Small intestine (tissue), 7 donors: ENCODE measurements around the gene NINJ2. TPM values are rescaled to one million over a fixed set of nuclear protein-coding genes. Genes with fewer than 3 reads are reported as not detected.

Experiments used
- DNase-seq, 2 donors: peaks; one replicate each; pipeline versions ENCODE4 v3.0.0 to v3.0.0-alpha.2; 2013
- FAIRE-seq: peaks from 2 replicates; lab custom pipeline; 2012; peaks lifted over from hg19 to GRCh38; lab: Jason Lieb, UNC
- H3K27ac ChIP-seq, 3 donors: one replicate each; pipeline ENCODE4 v1.5.1; 2013; ENCODE audit warnings: low read length in 2 of 3, mild to moderate bottlenecking in 2 of 3, control low read depth in 1 of 3, inconsistent platforms in 1 of 3, low read depth in 1 of 3, moderate library complexity in 1 of 3
- H3K27me3 ChIP-seq, 3 donors: one replicate each; pipeline ENCODE4 v1.6.1; 2013; ENCODE audit warnings: low read length in 3 of 3, inconsistent platforms in 1 of 3; ENCODE audit not compliant: control insufficient read depth in 3 of 3, insufficient read depth in 3 of 3
- H3K36me3 ChIP-seq, 3 donors: one replicate each; pipeline ENCODE4 v1.6.1; 2013; ENCODE audit warnings: low read length in 3 of 3, inconsistent platforms in 1 of 3, low read depth in 1 of 3, mild to moderate bottlenecking in 1 of 3, moderate library complexity in 1 of 3; ENCODE audit not compliant: control insufficient read depth in 3 of 3, insufficient read depth in 2 of 3
- H3K4me1 ChIP-seq, 3 donors: one replicate each; pipeline ENCODE4 v1.6.1; 2013; ENCODE audit warnings: low read length in 2 of 3, inconsistent platforms in 1 of 3, low read depth in 1 of 3, mild to moderate bottlenecking in 1 of 3, moderate library complexity in 1 of 3; ENCODE audit not compliant: control insufficient read depth in 3 of 3, insufficient read depth in 2 of 3
- H3K4me3 ChIP-seq, 3 donors: one replicate each; pipeline ENCODE4 v1.5.1; 2013; ENCODE audit warnings: low read length in 3 of 3, control low read depth in 1 of 3, inconsistent platforms in 1 of 3, low read depth in 1 of 3, mild to moderate bottlenecking in 1 of 3, moderate library complexity in 1 of 3
- H3K9me3 ChIP-seq, 2 donors: one replicate each; pipeline ENCODE4 v1.6.1; 2013; ENCODE audit warnings: low read depth in 1 of 2, low read length in 1 of 2; ENCODE audit not compliant: control insufficient read depth in 2 of 2, insufficient read depth in 1 of 2
- WGBS, 3 donors: extraction: QIAGEN DNeasy Blood & Tissue Kit; methylation state at CpG; one replicate each; pipeline ENCODE4 v1.1.7; 2013; 5-methylcytosine and 5-hydroxymethylcytosine counted together
- polyA plus RNA-seq, 4 donors: library from polyadenylated mRNA; stranded (reverse) in 3 of 4; unstranded in 1 of 4; fragments of 200-250 nt in 3 of 4; fragments of 120-200 nt in 1 of 4; gene quantifications; one replicate each; pipeline versions ENCODE4 v1.2.1 to v1.2.3, GENCODE V29; 2013
- donor health status: healthy with polysubstance abuse.
- donor health status: control.
- donor health status: control.
- donor health status: Bipolar disorder and iron deficiency.
- donor health status: healthy.

NINJ2 gene
- polyA plus RNA-seq, 4 donors, result 0.67 to 8.1 (median 3.8) TPM

DNA sequence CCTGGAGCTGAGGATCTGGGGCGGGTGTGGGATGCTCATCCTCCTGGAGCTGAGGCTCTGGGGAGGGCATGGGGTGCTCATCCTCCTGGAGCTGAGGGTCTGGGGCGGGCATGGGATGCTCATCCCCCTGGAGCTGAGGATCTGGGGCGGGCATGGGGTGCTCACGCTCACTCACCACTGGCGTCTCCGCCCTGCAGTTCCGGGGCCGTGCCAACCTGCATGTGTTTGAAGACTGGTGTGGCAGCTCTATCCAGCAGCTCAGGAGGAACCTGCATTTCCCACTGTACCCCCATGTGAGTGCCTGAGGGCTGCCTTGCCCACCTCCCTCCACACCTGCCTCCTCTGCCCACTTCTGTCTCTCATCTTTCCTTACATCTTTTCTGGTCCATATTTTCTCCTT is 119.1 kb downstream of the NINJ2 start:
- DNase-seq (no peak), FAIRE-seq (no peak)
- Histone ChIP-seq H3K4me1 (peaks cover 0 to 2% (median 0%) of the 10 kb centered on the region in 3 donors), H3K9me3 (no peaks in the 10 kb centered on the region), H3K36me3 (peaks cover 0 to 5% (median 0%) of the 10 kb centered on the region in 3 donors), H3K4me3 (no peak overlapping the region), H3K27me3 (no peaks in the 10 kb centered on the region), H3K27ac (no peak overlapping the region)
- 86 to 95% (median 94%) methylated on average over 7 to 8 of the region's 8 CpGs for WGBS, 3 donors

DNA sequence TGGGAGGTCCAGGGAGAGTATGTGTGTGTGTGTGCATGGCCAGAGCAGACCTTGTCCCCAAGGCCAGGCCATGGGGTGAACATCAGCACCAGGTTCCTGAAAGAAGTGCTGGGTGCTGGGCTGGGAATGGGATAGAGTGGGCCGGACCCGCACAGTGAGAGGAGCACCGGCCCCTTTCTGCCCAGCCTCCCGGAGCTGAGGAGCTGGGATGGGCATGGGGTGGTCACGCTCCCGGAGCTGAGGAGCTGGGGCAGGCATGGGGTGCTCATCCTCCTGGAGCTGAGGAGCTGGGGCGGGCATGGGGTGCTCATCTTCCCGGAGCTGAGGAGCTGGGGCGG is 120.2 kb downstream of the NINJ2 start:
- H3K27me3 ChIP-seq, result no peaks in the 10 kb centered on the region
- no peak for FAIRE-seq
- no peak overlapping the region for H3K4me3 ChIP-seq
- H3K4me1 ChIP-seq, result peaks cover 0 to 4% (median 0%) of the 10 kb centered on the region in 3 donors
- peaks cover 0 to 5% (median 0%) of the 10 kb centered on the region in 3 donors for H3K36me3 ChIP-seq
- WGBS, 3 donors, result 83 to 86% (median 84%) methylated on average over 6 to 8 of the region's 9 CpGs
- no peaks in the 10 kb centered on the region for H3K9me3 ChIP-seq
- no peak overlapping the region for H3K27ac ChIP-seq
- no peak for DNase-seq

DNA sequence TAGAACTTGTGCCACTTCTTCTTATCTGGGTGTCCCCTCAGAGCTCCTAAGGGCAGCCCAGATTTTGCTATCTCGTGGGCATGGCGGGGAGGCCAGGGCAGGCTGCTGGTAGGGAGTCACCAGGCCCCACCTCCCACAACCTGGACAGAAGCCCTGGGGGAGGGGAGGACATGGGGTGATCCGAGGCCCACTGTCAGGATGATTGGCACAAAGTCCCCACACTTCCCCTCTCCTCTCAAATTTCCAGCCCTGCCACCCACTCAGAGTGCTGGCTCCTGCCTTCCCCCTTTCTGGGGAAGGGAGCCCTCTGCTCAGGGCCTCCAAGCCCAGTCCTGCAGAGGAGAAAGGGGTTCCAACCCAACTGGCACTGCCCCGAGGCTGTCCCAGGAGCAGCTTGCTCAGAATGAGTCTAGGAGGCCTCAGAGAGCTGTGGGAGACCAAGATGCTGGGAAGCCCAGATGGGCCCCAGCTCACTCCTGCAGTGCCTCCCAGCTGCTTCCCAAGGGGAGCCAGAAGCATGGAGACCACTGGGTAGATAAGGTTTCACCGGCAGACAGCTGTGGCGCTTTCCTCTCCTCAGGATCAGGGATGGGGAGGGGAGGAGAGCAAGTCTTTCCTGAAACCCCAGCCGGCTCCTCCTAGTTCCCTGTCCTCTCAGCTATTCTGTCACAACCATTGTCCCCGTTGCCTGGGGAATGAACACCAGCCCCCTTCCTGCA is 120.7 kb downstream of the NINJ2 start:
- H3K27me3 ChIP-seq, result no peaks in the 10 kb centered on the region
- H3K4me3 ChIP-seq, result no peak overlapping the region
- FAIRE-seq, result no peak
- peaks cover 0 to 5% (median 0%) of the 10 kb centered on the region in 3 donors for H3K36me3 ChIP-seq
- DNase-seq, result no peak
- WGBS, 3 donors, result 68 to 73% (median 69%) methylated on average over 7 to 8 of the region's 8 CpGs
- peaks cover 0 to 4% (median 2%) of the 10 kb centered on the region in 3 donors for H3K4me1 ChIP-seq
- no peak overlapping the region for H3K27ac ChIP-seq
- H3K9me3 ChIP-seq, result no peaks in the 10 kb centered on the region

DNA sequence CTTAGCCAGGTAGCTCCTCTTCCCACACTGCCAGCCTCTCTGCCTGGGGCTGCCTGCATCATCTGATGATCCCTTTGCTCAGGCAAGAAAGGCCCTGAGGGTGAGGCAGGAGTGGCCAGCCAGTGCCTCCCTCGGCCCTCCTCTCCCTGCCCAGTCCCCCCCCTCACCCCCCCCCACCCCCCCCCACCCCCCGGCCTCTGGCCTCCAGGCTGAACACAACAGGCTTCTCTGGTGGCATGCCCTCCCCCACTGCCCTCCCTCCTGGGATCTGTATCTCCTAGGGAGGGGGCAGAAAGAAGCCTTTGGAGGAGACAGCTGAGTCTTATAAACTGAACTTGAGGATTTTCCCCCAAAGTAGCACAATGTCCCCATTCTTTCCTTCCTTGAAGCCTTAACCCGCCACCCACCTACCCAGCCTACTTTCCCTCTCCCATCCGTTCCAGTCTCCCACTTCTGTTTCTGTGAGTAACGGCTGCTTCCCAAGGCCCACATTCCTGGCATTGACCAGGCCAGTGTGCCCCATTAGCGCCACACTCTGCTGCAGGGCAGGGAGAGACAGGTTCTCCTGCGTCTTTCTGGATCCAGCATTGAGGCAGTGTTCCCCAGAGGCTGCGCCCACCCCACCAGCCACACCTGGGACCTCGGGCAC is 121.4 kb downstream of the NINJ2 start:
- H3K36me3 ChIP-seq, result peaks cover 0 to 5% (median 0%) of the 10 kb centered on the region in 3 donors
- no peaks in the 10 kb centered on the region for H3K27me3 ChIP-seq
- no peak for DNase-seq
- H3K4me1 ChIP-seq, result peaks cover 0 to 4% (median 2%) of the 10 kb centered on the region in 3 donors
- 76 to 89% (median 83%) methylated on average over 7 to 8 of the region's 9 CpGs for WGBS, 3 donors
- H3K9me3 ChIP-seq, result no peaks in the 10 kb centered on the region
- H3K27ac ChIP-seq, result no peak overlapping the region
- no peak overlapping the region for H3K4me3 ChIP-seq
- FAIRE-seq, result no peak

DNA sequence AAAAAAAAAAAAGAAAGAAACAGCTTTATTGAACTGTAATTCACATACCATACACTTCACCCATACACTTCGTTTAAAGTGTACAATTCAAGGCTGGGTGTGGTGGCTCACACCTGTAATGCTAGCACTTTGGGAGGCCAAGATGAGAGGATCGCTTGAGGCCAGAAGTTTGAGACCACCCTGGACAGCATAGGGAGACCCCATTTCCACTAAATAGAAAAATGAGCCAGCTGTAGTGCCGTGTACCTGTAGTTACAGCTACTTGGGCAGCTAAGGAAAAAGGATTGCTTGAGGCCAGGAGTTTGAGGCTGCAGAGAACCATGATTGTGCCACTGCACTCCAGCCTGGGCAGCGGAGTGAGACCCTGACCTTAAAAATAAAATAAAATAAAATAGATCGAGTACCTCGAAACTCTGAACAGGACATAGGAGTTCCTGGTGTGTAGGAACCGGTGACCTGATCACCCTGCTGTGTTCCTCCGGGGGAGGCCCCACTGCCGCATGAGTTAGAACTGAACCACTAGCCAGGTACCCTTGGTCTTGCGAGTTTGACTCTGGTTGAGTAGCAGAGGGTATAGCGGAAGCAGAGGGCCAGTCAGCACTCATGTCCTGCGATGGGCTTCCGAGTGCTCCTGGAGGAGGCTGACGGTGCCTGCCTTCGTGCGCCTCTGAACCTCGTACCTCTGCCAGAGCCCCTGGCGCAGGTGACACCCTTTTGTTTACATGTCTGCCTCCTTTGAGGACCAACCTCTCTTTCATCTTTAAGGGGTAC is 123.5 kb downstream of the NINJ2 start:
- no peaks in the 10 kb centered on the region for H3K9me3 ChIP-seq
- peaks cover 0 to 5% (median 0%) of the 10 kb centered on the region in 3 donors for H3K36me3 ChIP-seq
- FAIRE-seq (no peak), DNase-seq (no peak)
- peaks cover 0 to 4% (median 2%) of the 10 kb centered on the region in 3 donors for H3K4me1 ChIP-seq
- H3K4me3 ChIP-seq, result no peak overlapping the region
- WGBS, 3 donors, result 90 to 92% (median 91%) methylated on average over 18 of the region's 18 CpGs
- peak overlapping the region in 1 of 3 donors; percentile 89 for H3K27ac ChIP-seq
- H3K27me3 ChIP-seq, result no peaks in the 10 kb centered on the region

DNA sequence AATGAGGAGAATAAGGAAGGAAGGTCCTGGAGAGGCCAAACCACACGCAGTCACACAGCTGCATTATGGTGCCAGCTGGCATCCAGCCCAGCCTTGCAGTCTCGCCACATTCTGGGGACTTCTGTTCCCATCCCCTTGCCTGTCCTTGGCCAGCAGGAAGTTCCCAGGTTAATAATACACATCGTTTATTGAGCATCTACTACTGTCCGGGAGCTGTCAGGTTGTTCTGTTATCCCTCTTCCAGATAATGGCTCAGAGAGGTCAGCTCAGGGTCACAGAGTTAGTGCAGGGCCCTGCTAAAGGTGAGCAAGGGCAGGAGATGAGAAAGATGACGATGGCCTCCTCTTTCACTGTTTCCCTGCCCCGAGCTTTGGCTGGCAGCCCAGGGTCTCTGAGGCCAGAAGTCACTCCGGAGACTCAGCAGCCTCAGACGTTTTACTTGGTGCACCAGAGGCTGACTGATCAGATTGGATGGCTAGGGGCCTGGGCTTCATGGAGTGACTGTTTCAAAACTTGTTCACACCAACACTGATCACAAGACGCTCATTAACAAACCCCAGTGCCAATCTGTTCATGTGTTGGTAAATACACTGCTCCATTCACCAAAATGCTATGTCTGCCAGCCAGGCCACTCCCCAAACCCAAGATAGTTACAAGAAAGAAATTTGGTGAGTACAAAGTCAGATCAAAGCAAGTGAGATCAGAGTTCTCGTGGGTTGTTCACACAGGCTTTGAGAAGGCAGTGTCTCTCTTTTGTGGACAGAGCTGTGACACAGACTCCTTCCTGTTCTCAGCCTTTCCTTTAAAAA is 124.3 kb downstream of the NINJ2 start:
- FAIRE-seq (no peak), DNase-seq (peak; percentile 38 to 81)
- H3K27me3 ChIP-seq, result no peaks in the 10 kb centered on the region
- H3K4me3 ChIP-seq, result no peak overlapping the region
- H3K36me3 ChIP-seq, result peaks cover 0 to 5% (median 0%) of the 10 kb centered on the region in 3 donors
- H3K9me3 ChIP-seq, result no peaks in the 10 kb centered on the region
- peaks cover 0 to 4% (median 2%) of the 10 kb centered on the region in 3 donors for H3K4me1 ChIP-seq
- WGBS, 3 donors, result 7 to 18% (median 13%) methylated on average over 10 of the region's 10 CpGs
- peak overlapping the region in 1 of 3 donors; percentile 89 for H3K27ac ChIP-seq

DNA sequence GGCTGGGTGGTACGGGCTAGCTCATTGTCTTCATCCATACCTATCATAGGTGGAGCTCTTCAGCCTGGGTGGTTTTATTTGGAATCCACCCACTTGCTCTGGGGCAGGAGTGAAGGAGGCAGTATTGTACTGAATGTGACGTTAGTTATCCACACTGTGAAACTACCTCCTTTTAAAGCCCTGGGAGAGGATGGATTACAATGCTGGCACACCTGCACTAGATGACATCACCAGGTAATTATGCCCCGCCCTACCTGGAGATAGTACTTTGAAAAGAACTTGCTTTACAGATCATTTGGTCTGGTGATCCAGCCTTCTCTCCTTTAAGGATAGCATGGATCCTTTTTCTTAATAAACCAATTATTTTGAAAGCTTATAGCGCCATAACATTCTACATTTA is 125.5 kb downstream of the NINJ2 start:
- H3K36me3 ChIP-seq, result peaks cover 0 to 5% (median 0%) of the 10 kb centered on the region in 3 donors
- H3K4me3 ChIP-seq, result no peak overlapping the region
- 19 to 62% (median 43%) methylated on average over 4 of the region's 4 CpGs for WGBS, 3 donors
- peak overlapping the region in 2 of 3 donors; percentile 13 to 76 for H3K27ac ChIP-seq
- H3K27me3 ChIP-seq, result no peaks in the 10 kb centered on the region
- H3K4me1 ChIP-seq, result peaks cover 0 to 4% (median 2%) of the 10 kb centered on the region in 3 donors
- no peaks in the 10 kb centered on the region for H3K9me3 ChIP-seq
- DNase-seq (peak; percentile 90 to 91), FAIRE-seq (no peak)
